NCI-H1694 treated with DMSO at 0.1 percent for 48 hours (cell line): ENCODE measurements around the gene KLK7.

Source experiments
- DNase-seq: peaks from one replicate; lab custom pipeline; 2025; lab: John Stamatoyannopoulos, UW

KLK7 gene

GRCh38 chr19:50932018-50932689, 51.6 kb downstream of the KLK7 start:
- no peak for DNase-seq

- DNase-seq = no peak
Measured at GRCh38 chr19:50931023-50931422, 52.7 kb downstream of the KLK7 start.

- DNase-seq = no peak
Measured at GRCh38 chr19:50928831-50929230, 54.9 kb downstream of the KLK7 start.
